ENCODE data around the gene PSMD11.

PSMD11 gene

DNA sequence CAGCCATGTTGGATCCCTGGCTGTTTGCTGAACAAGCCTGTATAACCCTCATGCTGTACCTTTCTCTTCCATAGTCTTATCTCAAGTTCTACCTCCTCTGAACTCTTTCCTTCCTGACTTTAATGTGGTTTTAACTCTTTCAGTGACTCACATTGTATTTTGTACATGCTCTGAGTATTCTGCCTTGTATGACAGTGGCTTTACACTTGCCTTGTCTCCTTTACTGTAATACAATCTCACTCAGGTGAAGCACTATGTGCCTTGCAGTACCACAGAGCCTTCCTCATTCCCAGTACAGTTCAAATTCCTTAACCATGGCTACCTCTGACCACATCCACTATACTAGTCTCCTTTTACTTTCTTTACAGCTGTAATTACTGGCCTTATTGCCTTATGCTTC lies 14.1 kb downstream of the PSMD11 start:
- TF ChIP-seq, protein P1, sequence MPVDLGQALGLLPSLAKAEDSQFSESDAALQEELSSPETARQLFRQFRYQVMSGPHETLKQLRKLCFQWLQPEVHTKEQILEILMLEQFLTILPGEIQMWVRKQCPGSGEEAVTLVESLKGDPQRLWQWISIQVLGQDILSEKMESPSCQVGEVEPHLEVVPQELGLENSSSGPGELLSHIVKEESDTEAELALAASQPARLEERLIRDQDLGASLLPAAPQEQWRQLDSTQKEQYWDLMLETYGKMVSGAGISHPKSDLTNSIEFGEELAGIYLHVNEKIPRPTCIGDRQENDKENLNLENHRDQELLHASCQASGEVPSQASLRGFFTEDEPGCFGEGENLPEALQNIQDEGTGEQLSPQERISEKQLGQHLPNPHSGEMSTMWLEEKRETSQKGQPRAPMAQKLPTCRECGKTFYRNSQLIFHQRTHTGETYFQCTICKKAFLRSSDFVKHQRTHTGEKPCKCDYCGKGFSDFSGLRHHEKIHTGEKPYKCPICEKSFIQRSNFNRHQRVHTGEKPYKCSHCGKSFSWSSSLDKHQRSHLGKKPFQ (tag by site-specific recombination; IDR thresholded peaks at IDR 0.05), result no peak
- TF ChIP-seq, protein P2, sequence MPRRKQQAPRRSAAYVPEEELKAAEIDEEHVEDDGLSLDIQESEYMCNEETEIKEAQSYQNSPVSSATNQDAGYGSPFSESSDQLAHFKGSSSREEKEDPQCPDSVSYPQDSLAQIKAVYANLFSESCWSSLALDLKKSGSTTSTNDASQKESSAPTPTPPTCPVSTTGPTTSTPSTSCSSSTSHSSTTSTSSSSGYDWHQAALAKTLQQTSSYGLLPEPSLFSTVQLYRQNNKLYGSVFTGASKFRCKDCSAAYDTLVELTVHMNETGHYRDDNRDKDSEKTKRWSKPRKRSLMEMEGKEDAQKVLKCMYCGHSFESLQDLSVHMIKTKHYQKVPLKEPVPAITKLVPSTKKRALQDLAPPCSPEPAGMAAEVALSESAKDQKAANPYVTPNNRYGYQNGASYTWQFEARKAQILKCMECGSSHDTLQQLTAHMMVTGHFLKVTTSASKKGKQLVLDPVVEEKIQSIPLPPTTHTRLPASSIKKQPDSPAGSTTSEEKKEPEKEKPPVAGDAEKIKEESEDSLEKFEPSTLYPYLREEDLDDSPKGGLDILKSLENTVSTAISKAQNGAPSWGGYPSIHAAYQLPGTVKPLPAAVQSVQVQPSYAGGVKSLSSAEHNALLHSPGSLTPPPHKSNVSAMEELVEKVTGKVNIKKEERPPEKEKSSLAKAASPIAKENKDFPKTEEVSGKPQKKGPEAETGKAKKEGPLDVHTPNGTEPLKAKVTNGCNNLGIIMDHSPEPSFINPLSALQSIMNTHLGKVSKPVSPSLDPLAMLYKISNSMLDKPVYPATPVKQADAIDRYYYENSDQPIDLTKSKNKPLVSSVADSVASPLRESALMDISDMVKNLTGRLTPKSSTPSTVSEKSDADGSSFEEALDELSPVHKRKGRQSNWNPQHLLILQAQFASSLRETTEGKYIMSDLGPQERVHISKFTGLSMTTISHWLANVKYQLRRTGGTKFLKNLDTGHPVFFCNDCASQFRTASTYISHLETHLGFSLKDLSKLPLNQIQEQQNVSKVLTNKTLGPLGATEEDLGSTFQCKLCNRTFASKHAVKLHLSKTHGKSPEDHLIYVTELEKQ (tag by site-specific recombination; IDR thresholded peaks at IDR 0.05; ENCODE audit: borderline replicate concordance), result no peak
- no peak for TF ChIP-seq ZNF274 (IDR thresholded peaks at IDR 0.05; ENCODE audit: low read length)
- no peak for TF ChIP-seq ZNF274 (tag by site-specific recombination; IDR thresholded peaks at IDR 0.05; ENCODE audit: borderline replicate concordance)
- no peak for TF ChIP-seq TCF7L2 (IDR thresholded peaks at IDR 0.05; ENCODE audit: borderline replicate concordance, low read depth, low read length)
- TF ChIP-seq, protein P3, sequence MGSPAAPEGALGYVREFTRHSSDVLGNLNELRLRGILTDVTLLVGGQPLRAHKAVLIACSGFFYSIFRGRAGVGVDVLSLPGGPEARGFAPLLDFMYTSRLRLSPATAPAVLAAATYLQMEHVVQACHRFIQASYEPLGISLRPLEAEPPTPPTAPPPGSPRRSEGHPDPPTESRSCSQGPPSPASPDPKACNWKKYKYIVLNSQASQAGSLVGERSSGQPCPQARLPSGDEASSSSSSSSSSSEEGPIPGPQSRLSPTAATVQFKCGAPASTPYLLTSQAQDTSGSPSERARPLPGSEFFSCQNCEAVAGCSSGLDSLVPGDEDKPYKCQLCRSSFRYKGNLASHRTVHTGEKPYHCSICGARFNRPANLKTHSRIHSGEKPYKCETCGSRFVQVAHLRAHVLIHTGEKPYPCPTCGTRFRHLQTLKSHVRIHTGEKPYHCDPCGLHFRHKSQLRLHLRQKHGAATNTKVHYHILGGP (tag by site-specific recombination; IDR thresholded peaks at IDR 0.05), result no peak
- TF ChIP-seq FEZF1 (tag by site-specific recombination; IDR thresholded peaks at IDR 0.05), result no peak
- TF ChIP-seq ZBTB17 (tag by site-specific recombination; IDR thresholded peaks at IDR 0.05), result no peak
- TF ChIP-seq PRDM1 (tag by site-specific recombination; IDR thresholded peaks at IDR 0.05), result no peak
- TF ChIP-seq SALL2 (tag by site-specific recombination; IDR thresholded peaks at IDR 0.05; ENCODE audit: borderline replicate concordance), result no peak
- no peak for TF ChIP-seq ZNF560 (tag by site-specific recombination; IDR thresholded peaks at IDR 0.05; ENCODE audit: borderline replicate concordance)
- TF ChIP-seq, protein P4, sequence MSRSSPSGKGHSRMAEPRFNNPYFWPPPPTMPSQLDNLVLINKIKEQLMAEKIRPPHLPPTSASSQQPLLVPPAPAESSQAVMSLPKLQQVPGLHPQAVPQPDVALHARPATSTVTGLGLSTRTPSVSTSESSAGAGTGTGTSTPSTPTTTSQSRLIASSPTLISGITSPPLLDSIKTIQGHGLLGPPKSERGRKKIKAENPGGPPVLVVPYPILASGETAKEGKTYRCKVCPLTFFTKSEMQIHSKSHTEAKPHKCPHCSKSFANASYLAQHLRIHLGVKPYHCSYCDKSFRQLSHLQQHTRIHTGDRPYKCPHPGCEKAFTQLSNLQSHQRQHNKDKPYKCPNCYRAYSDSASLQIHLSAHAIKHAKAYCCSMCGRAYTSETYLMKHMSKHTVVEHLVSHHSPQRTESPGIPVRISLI (tag by site-specific recombination; IDR thresholded peaks at IDR 0.05), result no peak
- no peak for TF ChIP-seq ZNF169 (tag by site-specific recombination; IDR thresholded peaks at IDR 0.05)
- TF ChIP-seq ZIC2 (tag by site-specific recombination; IDR thresholded peaks at IDR 0.05), result no peak
- POLR2A ChIA-PET, result no interaction called here
- H3K9me3 ChIP-seq (ENCODE audit: control insufficient read depth, insufficient read depth, low read depth, low read length), result no peaks in the 10 kb centered on the region
- CTCF ChIA-PET, result interaction anchor here (0.7 to 8.6 kb wide), 3 partner anchors 11 to 411 kb away, joined by 3 to 198 read pairs (median 3); partner anchors contain the start of gene PSMD11
- H3K4me3 ChIP-seq (ENCODE audit: low read depth, low read length), result no peak overlapping the region
- H3K27ac ChIP-seq (ENCODE audit: extremely low read depth, low read depth, low read length), result no peak overlapping the region
- peaks cover 87 to 88% of the 10 kb centered on the region in 2 experiments for H3K36me3 ChIP-seq (ENCODE audit: control insufficient read depth in 2 of 2, insufficient read depth in 1 of 2, low read length in 2 of 2)
- H3K4me1 ChIP-seq (ENCODE audit: control insufficient read depth, insufficient read depth, low read length), result no peaks in the 10 kb centered on the region

DNA sequence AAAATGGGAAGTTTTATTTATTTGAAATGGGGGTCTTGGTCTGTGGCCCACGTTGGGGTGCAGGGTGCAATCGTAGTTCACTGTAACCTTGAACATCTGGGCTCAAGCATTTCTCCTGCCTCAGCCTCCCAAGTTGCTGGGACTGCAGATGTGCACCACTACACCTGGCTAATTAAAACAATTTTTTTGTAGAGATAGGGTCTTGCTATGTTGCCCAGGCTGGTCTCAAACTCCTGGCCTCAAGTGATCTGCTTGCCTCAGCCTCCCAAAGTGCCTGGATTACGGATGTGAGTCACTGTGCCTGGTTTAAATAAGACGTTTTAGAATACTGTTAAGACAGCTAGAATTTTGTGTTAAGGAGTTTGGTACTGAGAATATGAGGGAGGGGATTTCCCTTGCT lies 15.7 kb downstream of the PSMD11 start:
- TF ChIP-seq ZNF335 (tag by site-specific recombination; conservative IDR thresholded peaks at IDR 0.05) (no peak), ZNF121 (tag by site-specific recombination; IDR thresholded peaks at IDR 0.05) (peak; percentile 91)
- POLR2A ChIA-PET, result interaction anchor here (1.6 kb wide), 1 partner anchor 16 kb away, joined by 4 read pairs; the partner anchor contains the start of gene PSMD11
- no peak overlapping the region; the same call in 1 of the 2 replicates for H3K27ac ChIP-seq (ENCODE audit: extremely low read depth, low read depth, low read length)
- no peaks in the 10 kb centered on the region for H3K4me1 ChIP-seq (ENCODE audit: control insufficient read depth, insufficient read depth, low read length)
- CTCF ChIA-PET, result interaction anchor here (0.6 to 8.6 kb wide), 4 partner anchors 8 to 320 kb away, joined by 3 to 198 read pairs (median 38); partner anchors contain the start of gene PSMD11
- no peaks in the 10 kb centered on the region for H3K9me3 ChIP-seq (ENCODE audit: control insufficient read depth, insufficient read depth, low read depth, low read length)
- H3K36me3 ChIP-seq (ENCODE audit: control insufficient read depth in 2 of 2, insufficient read depth in 1 of 2, low read length in 2 of 2), result peaks cover 84 to 93% of the 10 kb centered on the region in 2 experiments
- no peak overlapping the region for H3K4me3 ChIP-seq (ENCODE audit: low read depth, low read length)
